Mammary epithelial cell (primary cell): ENCODE measurements around the gene HDDC2.

Experiments
- EZH2 ChIP-seq: IDR thresholded peaks from 2 replicates; pipeline ENCODE4 v1.6.1; 2012; ENCODE audit warnings: low read length, inconsistent platforms, borderline replicate concordance
- TF ChIP-seq, protein P1 (sequence below), 2 donors: IDR thresholded peaks in 1 of 2; conservative IDR thresholded peaks in 1 of 2; 2 replicates each; pipeline ENCODE4 v1.5.1; 2011 to 2012; ENCODE audit warnings: inconsistent platforms in 2 of 2, low read length in 2 of 2, mild to moderate bottlenecking in 2 of 2, control low read depth in 1 of 2, low read depth in 1 of 2; ENCODE audit not compliant: insufficient read depth in 1 of 2; ENCODE audit errors: extremely low read depth in 1 of 2

DNA sequence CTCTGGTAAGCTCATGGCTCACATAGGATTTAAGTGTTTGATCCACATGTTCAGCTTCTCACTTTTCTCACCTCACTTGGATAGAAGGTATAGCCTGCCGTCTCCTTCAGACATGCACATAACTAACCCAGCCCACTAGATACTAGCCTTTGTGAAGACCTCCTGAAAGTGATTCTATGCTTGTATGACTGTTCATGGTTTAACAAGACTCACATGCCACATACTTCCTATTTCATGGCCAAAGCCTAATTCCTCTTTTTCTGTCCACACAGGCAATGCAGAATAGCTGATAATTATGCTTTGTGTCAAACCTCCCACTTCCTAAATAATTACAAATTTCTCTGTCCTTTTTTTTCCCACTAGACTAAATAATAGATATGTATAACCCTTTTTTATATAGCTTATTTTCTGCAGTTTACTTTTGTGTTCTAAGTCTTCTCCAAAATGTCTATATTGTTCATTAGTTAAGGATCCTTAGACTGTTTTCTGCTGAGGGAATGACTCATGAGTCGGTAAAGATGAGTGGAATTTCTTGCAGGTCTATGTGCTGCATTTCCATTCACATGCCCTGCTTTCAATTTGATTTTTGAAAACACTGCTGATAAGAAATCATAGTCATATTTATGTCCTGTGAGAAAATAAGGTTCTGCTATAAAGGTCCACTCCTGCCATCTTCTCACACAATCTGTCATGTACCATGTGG lies 43.0 kb downstream of the HDDC2 start:
- TF ChIP-seq, protein P1, sequence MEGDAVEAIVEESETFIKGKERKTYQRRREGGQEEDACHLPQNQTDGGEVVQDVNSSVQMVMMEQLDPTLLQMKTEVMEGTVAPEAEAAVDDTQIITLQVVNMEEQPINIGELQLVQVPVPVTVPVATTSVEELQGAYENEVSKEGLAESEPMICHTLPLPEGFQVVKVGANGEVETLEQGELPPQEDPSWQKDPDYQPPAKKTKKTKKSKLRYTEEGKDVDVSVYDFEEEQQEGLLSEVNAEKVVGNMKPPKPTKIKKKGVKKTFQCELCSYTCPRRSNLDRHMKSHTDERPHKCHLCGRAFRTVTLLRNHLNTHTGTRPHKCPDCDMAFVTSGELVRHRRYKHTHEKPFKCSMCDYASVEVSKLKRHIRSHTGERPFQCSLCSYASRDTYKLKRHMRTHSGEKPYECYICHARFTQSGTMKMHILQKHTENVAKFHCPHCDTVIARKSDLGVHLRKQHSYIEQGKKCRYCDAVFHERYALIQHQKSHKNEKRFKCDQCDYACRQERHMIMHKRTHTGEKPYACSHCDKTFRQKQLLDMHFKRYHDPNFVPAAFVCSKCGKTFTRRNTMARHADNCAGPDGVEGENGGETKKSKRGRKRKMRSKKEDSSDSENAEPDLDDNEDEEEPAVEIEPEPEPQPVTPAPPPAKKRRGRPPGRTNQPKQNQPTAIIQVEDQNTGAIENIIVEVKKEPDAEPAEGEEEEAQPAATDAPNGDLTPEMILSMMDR (conservative IDR thresholded peaks at IDR 0.05 in 1 of 2, IDR thresholded peaks at IDR 0.05 in 1 of 2; ENCODE audit: extremely low read depth in 1 of 2, insufficient read depth in 1 of 2, low read depth in 1 of 2, low read length in 2 of 2): no peak
- no peak for TF ChIP-seq EZH2
